DMS53 treated with DMSO at 0.1 percent for 48 hours (cell line): ENCODE data around the gene ATP2C1.

Experiments
- DNase-seq: peaks from one replicate; lab custom pipeline; 2025; ENCODE audit not compliant: unreplicated experiment; lab: John Stamatoyannopoulos, UW

Gene ATP2C1

DNA sequence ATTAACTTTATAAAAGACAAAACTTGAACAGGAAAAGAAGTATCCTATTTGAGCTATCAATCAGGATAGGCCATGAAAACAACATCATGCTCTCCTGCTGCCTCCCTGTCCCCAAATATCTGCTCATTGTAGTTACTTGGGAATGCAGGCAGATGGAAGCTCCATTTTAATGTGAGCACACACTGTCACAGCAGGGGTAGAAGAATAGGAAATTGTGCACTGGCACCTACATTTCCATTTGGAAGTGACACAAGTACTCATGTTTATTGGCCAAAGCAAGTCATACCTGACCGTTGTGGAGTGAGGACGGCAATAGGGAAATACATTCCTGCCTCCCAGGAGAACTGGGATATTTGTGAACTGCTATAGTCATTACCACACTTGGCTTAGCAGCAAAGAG lies 80.3 kb downstream of the ATP2C1 start:
- DNase-seq = no peak

DNA sequence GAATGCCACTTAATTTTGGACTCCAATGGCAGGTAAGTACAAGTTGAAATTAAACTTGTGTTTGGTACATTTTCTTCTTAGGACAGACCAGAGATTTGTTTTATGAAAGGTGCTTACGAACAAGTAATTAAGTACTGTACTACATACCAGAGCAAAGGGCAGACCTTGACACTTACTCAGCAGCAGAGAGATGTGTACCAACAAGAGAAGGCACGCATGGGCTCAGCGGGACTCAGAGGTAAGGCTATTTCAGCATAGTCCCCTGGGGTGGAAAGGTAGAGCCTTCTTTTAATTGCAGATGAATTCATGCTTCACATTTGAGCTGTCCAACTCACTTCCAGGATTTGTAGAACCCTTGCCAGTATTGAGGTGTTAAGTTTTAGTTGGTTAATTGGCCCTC lies 81.4 kb downstream of the ATP2C1 start:
- DNase-seq = no peak

DNA sequence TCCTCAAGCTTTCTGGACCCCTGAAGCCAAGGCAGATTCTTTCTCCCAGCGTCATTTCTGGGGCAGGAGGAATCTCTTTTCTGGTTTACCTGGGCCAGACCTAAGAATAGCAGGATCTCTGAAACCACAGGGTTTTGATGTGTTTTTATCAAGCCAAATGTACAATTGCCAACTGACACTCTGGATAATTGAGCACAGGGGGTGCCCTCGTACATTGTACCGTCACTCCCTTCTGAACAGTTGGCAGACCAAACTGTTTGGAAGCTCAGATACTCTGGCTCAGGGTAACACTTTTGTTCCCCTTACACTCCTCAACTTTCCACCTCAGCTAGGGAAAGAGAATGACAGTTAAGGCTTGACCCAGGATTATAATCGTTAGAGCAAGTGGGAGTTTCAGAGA lies 82.8 kb downstream of the ATP2C1 start:
- no peak for DNase-seq

DNA sequence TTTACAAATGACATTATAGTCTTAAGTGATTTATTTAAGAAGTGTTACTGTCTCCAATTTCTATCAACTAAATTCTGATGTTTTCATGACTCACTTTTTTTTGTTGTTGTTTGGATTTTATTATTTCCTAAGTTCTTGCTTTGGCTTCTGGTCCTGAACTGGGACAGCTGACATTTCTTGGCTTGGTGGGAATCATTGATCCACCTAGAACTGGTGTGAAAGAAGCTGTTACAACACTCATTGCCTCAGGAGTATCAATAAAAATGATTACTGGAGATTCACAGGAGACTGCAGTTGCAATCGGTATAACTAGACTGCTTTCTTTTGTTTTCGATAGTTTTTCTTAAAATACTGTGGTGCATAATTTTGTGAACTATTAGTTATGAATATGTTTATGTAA lies 85.2 kb downstream of the ATP2C1 start:
- no peak for DNase-seq

DNA sequence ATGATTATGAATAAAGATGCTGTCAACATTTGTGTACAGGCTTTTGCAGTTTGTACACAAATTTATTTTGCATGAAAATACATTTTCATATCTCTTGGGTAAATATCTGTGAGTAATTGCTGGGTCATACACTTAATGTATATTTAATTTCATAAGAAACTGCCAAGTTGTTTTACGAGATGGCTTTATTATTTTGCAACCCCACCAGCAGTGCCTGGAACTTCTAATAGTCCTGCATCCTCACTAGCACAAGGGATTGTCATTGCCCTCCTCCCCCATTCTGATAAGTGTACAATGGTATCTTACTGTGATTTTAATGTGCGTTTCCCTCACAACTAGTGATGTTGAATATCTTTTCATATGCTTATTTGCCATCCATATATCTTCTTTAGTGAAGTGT lies 87.6 kb downstream of the ATP2C1 start:
- no peak for DNase-seq

DNA sequence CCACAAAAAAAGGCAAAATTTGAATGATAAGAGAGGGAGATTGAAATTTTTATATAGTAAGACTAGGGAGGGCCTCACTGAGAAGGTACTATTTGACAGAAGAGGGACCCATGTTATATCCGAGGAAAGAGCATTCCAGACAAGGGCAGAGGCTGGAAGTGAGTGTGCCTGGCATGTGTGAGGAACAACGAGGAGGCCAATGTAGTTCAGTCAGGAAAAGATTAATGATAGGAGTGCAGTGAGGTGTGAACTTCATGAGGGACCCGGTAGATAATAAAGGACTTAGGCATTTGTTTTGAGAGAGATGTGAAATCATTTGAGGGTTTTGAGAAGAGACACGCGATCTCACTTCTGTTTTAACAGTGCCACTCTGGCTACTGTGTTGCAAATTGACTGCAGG lies 96.4 kb downstream of the ATP2C1 start:
- DNase-seq = no peak

DNA sequence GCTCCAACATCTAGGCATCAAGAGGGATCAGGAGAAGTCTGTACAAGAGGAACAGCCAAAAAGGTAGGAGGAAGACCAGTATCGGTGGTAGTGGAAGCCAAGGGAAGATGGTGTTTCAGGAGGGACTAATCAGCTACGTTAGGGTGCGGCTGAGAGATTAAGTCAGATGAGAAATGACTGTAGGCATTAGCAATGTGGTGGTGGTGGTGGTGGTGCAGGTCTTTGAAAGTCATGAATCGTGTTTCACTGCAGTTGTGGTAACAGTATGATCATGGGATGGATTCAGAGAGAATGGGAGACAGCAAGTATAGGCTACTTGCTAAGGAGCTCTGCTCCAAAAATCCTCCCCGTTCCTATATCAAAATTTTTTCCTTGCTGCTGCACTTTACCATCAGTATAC lies 97.2 kb downstream of the ATP2C1 start:
- no peak for DNase-seq

DNA sequence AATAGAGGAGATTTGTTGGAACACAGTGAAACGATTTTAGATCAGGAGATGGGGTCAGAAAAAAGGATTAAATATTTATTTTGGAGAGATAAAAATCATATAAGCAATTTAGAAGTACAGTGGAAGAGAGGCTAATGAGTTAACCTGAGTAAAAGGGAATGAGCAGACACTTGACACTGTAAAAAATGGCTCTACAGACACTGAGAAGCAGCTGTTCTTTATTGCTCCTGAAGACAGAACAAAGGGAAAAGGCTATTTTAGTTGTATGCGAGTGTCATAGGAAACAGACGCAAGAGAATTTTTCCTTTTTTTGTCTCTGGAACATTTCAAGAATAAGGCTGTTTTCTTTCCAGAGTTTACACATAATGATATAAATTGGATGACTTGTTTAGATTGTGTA lies 98.5 kb downstream of the ATP2C1 start:
- no peak for DNase-seq

DNA sequence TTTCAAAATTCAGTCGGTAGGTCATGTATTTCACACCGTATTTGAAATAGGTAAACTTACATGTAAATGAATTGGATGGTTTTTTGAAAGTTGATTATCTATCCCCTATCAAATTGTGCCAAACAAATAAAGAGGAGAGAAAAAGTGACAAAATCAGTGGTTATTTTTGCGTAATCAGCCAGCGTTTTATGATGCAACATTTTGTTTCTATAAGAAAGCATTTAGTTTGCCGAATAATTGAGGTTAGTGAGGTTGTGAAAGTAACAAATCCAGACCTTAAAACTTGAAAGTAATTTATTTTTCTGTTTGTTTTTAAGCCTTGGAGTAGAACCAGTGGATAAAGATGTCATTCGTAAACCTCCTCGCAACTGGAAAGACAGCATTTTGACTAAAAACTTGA lies 103.4 kb downstream of the ATP2C1 start:
- no peak for DNase-seq

DNA sequence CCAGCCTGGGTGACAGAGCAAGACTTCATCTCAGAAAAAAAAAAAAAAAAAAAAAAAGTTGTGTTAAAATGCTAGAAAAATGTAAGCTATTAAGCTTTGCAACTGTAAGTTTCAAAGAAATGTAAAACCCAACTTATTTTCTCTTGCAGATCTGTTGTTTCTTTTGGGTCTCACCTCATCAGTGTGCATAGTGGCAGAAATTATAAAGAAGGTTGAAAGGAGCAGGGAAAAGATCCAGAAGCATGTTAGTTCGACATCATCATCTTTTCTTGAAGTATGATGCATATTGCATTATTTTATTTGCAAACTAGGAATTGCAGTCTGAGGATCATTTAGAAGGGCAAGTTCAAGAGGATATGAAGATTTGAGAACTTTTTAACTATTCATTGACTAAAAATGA lies 107.2 kb downstream of the ATP2C1 start:
- DNase-seq = no peak

DNA sequence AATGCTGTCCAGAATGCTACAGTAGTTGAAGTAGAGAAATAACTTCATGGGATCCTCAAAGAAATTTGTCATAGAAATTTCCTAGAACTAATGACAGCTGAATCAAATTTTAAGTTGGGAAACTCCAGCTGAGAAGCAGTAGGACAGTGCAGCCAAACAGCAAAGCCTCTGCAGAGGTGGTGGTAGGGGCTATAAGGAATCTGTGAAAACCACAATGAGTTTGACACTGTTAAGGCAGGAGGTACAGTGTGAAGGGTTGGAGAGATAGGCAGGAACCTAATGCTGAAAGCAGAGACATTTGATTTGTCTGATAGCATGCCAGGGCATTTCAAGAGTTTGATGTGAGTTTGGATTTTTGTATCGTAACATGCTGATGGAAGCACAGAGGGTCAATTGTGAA lies 110.7 kb downstream of the ATP2C1 start:
- DNase-seq = no peak

DNA sequence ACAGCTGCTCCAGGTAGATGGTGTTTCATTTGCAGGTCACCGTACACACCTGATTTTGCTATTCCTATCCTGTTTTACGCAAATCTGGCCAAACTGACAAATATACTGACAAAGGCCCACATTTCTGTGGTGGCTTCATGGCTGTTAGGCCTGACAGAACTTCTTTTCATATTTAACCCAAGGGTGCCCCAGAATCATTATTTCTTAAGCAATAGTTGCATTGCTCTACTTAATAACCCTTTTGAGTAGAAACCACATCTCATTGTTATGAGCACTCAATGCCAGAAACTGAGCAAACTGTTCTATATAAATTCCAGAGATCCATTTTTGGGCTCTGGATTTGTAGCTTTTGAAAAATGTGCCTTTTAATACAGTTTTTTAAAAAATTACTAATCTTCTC lies 113.4 kb downstream of the ATP2C1 start:
- no peak for DNase-seq

DNA sequence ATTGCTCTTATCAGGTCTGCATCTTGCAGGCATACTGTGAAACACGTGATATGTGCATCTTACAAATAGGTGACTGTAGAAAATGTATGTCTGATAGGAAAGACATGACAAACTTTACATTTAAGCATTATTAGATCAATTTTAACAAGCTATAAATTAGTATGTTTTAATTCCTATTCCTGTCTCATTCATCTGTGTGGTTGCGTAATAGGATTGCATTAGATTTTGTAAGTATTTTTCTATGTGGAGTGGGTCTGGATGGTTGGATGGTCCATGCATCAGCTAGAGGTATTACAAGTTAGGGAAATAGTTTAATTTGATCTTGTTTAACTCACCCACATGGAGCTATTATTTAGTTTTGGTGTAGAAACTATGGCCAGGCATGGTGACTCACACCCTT lies 113.9 kb downstream of the ATP2C1 start:
- no peak for DNase-seq

DNA sequence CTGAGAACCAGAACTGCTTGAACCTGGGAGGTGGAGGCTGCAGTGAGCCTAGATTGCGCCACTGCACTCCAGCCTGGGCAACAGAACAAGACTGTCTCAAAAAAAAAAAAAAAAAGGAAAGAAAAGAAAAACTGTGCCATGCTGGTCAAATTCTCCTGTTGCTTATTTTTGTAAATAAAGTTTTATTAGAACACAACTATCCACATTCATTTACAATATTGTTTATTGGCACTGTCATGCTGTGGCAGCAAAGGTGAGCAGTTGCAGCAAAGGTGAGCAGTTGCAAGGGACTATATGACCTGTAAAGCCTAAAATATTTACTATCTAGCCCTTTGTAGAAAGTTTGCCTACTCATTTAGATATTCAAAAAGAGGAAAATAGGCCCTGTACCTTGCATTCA lies 114.4 kb downstream of the ATP2C1 start:
- DNase-seq = no peak

DNA sequence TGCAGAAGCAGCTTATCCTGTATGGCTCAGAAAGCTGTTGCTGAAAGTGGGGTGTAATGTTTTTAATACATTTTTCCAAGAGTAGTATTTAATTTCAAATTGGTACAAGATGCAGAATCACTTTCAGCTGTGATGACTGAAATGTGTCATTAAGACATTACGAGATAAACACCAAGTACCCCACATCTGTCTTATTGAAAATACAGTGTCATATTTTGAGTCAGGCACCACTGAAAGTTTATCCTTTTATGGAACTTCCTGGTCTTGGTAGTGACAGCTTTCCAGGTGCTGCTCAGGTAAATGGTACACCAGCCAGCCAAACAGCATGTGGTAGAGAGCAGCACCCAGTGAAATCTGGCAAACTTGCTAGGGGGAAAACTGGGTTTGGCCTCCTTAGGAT lies 115.8 kb downstream of the ATP2C1 start:
- DNase-seq = no peak

DNA sequence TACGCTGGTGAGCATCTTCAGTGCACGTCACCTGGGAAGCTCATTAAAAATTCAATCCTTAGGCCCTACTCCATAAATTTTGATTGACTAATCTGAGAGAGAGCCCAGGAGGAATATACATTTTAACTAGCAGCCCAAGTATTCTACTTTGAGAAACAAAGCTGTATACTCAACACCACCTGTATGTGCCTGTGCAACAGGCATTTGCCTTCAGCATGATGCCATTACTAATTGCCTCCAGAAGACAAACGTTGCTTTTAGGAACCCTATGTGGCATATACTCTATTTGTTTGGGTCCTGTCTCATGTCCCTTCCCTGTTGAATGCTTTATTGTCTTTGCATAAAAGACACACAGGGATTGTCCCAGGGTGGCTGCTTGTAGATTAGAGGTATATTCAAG lies 125.1 kb downstream of the ATP2C1 start:
- DNase-seq = no peak

DNA sequence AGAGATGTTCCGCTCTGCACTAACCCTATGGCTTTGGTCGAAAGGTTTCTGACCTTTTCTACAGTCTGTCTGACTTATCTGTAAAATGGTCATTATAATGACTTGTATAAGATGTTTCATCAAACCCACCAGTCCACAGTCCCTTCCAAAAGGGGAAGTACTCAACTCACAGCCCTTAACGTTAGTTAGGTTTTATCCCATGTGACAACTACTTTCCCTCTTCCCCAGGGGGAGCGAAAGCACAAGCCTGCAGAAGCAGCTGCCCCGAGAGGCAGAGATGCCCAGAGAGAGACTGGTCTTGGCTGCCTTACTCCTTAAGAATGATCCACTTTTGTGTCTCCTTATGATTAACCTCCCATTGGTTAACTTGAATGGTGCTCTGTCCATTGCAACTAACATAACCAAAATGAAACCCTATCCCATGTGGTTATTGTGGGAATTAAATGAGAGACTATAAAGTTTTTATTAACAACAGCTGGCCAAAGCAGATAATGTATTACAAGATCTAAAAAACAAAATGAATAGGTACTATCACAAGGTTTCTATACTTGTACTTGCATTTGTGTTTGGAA lies 126.3 kb downstream of the ATP2C1 start:
- no peak for DNase-seq

DNA sequence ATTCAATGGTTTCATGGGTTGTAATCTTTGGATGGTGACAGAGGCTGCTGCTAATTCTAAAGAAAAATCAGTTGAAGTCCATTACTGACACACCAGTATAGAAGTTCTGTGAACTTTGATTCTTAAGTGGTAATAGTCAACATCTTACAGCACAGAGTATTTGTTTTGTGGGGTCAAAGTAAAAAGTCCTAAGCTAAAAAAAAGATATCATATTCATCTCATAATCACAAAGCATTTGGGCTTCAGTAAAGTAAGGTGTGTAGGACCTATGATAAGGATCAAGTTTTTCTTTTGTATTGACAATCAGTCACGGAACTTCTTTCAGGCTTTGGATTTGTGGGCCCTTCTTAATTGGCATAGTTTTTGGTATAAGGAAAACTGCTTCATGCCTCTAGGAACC lies 131.7 kb downstream of the ATP2C1 start:
- DNase-seq = no peak

DNA sequence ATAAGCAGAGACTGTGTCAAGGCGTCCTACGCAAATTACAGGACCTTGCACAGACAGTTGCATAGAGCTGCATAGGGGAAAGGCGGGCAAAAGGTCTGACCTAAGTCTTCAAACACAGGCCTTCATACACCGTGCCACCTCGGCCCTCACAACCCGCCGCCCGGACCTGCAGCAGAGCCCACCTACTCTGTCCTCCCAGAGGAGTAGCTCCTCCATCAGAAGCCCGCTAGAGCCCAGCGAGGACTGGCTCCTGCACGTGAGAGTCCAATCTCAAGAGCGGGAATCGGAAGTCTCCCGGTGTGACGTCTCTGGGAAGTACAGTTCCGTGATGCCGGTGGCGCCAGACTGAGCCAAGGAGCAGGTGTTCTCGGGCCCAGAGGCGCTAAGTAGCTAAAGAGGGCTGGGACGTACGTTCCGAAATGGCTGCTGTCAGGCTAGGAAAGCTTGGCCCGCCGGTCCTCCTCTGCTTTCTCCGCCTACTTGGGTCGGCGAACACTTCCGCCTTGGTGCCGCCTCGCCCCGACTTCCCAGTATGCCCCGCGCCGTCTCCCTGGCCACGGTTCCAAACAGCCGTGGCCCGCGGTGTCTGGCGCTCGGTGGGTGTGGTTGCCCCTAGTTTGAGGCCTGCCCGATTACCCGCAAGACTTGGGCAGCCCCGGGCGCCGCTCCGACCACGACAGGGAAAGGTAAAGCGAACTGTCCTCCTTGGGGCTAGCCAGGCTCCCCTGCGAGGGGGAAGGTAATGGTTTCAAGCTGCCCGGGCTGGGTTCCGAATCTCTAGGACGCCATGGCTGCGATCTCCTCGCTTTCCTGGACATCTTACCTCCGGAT lies 132.7 kb downstream of the ATP2C1 start, which contains the start of the genes ASTE1 and NEK11:
TSS of gene ASTE1 (minus strand) at position 505 of the 831 bp plus-strand sequence. CDS start 1,519 bp downstream, outside the sequence.
TSS of gene NEK11 (plus strand) at position 557 of the 831 bp plus-strand sequence. CDS start 2,832 bp downstream, outside the sequence.
- DNase-seq = peak; percentile 69

DNA sequence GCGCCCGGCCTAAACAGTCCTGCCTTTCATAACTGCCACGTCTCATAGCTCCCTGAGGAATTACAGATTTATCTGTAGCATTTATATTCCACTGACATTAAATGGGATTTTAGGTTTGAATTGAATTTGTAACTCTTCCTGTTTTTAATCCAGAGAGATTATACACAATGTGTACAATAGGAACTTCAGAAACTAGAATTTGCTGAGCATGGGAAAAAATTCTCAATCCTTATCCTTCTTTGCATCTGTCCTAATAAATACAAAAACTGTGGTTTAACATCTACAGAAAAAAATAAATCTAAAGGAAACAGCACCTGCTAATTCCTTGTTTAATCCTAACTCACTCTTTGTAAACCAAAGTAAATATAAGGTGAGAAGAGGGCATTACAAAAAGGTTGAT lies 135.0 kb downstream of the ATP2C1 start:
- no peak for DNase-seq

DNA sequence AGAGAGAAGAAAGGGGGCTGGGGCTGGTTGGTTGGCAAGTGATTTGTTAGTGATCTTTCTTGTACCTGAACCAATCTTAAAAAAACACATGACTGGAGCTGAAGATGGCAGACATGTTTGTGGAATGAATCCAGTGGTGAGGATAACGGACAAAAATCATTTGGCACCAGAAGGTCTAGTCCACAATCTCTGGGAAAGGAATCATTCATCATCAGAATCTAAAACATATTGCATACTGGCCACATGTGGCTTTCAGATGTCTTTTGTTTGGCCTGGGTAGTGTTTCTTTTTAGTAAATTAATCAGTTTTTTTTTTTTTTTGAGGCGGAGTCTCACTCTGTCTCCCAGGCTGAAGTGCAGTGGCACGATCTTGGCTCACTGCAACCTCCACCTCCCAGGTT lies 137.8 kb downstream of the ATP2C1 start:
- no peak for DNase-seq

DNA sequence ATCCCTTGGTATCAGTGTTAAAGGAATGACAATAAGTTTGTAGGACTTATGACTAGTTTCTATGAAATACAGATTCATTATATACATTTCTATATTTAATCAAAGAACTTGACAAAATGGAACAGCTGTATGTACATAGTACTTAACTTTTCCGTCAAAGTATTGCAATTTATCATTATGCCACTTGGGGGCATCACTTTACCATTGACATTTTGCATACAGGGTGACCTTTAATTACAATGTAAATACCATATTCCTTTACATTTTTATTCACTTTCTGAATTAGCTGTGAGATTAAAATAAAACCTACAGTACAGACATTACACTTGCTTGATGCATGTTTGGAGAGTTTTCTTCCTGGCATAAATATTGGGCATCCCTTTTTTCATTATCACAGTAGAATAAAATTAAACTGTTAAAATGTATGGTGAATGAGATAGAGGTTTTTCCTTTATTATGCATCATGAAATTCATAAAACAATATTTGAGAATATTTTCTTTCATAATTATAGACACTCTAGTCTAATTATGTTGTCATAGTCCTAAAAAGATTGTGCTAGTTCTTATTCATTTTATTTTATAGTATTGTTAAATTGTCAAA lies 139.7 kb downstream of the ATP2C1 start:
- peak; percentile 34 for DNase-seq
